GM18499 (cell line): ENCODE measurements around the gene NUP98.
"Not testable (repeated sequence)": the region's sequence is repeated elsewhere in the genome, so short reads cannot be mapped to it uniquely, and the experiment has no call there.

Source experiments
- ATAC-seq: cut with Tn5 transposase; IDR thresholded peaks from one replicate; pipeline ENCODE4 v1.9.1; 2021; ENCODE audit warnings: moderate number of reproducible peaks; ENCODE audit not compliant: insufficient read depth, unreplicated experiment

The NUP98 gene

GRCh38 chr11:3802011-3802790 is 4.8 kb upstream of the NUP98 start:
- ATAC-seq: no peak

GRCh38 chr11:3799873-3800272 is 2.5 kb upstream of the NUP98 start:
- ATAC-seq: no peak

- no peak for ATAC-seq
Observed at GRCh38 chr11:3799143-3799542, 1.8 kb upstream of the NUP98 start.

- peak; percentile 11 for ATAC-seq
Observed at GRCh38 chr11:3796801-3797328, 489 bp downstream of the NUP98 start.

- no peak for ATAC-seq
Observed at GRCh38 chr11:3796346-3796745, 1.0 kb downstream of the NUP98 start.

- ATAC-seq: no peak
Observed at GRCh38 chr11:3796002-3796311, 1.4 kb downstream of the NUP98 start.

GRCh38 chr11:3795131-3796001 is 2.0 kb downstream of the NUP98 start:
- ATAC-seq: no peak

GRCh38 chr11:3794387-3794786 is 3.0 kb downstream of the NUP98 start:
- not testable (repeated sequence) for ATAC-seq

GRCh38 chr11:3786781-3787428 is 10.4 kb downstream of the NUP98 start:
- ATAC-seq: no peak

GRCh38 chr11:3783611-3784010 is 13.7 kb downstream of the NUP98 start:
- ATAC-seq: no peak

GRCh38 chr11:3782963-3783362 is 14.4 kb downstream of the NUP98 start:
- no peak for ATAC-seq

- ATAC-seq: no peak
Observed at GRCh38 chr11:3781423-3781822, 15.9 kb downstream of the NUP98 start.

GRCh38 chr11:3775736-3776406 is 21.5 kb downstream of the NUP98 start:
- no peak for ATAC-seq

- no peak for ATAC-seq
Observed at GRCh38 chr11:3773180-3773579, 24.2 kb downstream of the NUP98 start.

GRCh38 chr11:3767536-3767935 is 29.8 kb downstream of the NUP98 start:
- ATAC-seq: no peak

- ATAC-seq: not testable (repeated sequence)
Observed at GRCh38 chr11:3766836-3767235, 30.5 kb downstream of the NUP98 start.

- ATAC-seq: no peak
Observed at GRCh38 chr11:3764266-3764665, 33.1 kb downstream of the NUP98 start.

- ATAC-seq: no peak
Observed at GRCh38 chr11:3755151-3755550, 42.2 kb downstream of the NUP98 start.

GRCh38 chr11:3753110-3753509 is 44.2 kb downstream of the NUP98 start:
- ATAC-seq: no peak

- ATAC-seq: no peak
Observed at GRCh38 chr11:3747704-3748103, 49.6 kb downstream of the NUP98 start.
